GM19238 (cell line): Measurements from ENCODE around the gene COX7A2L.

ENCODE experiments used
- DNase-seq: peaks from one replicate; pipeline ENCODE4 v3.0.0; 2011; ENCODE audit warnings: low spot score; ENCODE audit not compliant: insufficient read length

COX7A2L gene

GRCh38 chr2:42321452-42322064 lies 39.5 kb downstream of the COX7A2L start:
- DNase-seq = no peak

- no peak for DNase-seq
These were observed 41.8 kb downstream of the COX7A2L start for GRCh38 chr2:42319265-42319664.

GRCh38 chr2:42317945-42318344 lies 43.1 kb downstream of the COX7A2L start:
- no peak for DNase-seq

GRCh38 chr2:42317486-42317885 lies 43.5 kb downstream of the COX7A2L start:
- no peak for DNase-seq

- no peak for DNase-seq
These were observed 44.1 kb downstream of the COX7A2L start for GRCh38 chr2:42316910-42317309.

GRCh38 chr2:42315844-42316470 lies 45.1 kb downstream of the COX7A2L start:
- DNase-seq = no peak

GRCh38 chr2:42314892-42315468 lies 46.0 kb downstream of the COX7A2L start:
- no peak for DNase-seq

- DNase-seq = no peak
These were observed 48.9 kb downstream of the COX7A2L start for GRCh38 chr2:42312106-42312505.

- DNase-seq = no peak
These were observed 51.0 kb downstream of the COX7A2L start for GRCh38 chr2:42310007-42310515.

- DNase-seq = no peak
These were observed 51.7 kb downstream of the COX7A2L start for GRCh38 chr2:42309366-42309765.

- no peak for DNase-seq
These were observed 53.8 kb downstream of the COX7A2L start for GRCh38 chr2:42307180-42307579.

GRCh38 chr2:42304059-42304713 lies 56.8 kb downstream of the COX7A2L start:
- DNase-seq = no peak

- no peak for DNase-seq
These were observed 57.8 kb downstream of the COX7A2L start for GRCh38 chr2:42303252-42303651.

GRCh38 chr2:42300527-42300926 lies 60.5 kb downstream of the COX7A2L start:
- DNase-seq = no peak
